B cell (primary cell): ENCODE results near the gene NCAPH2. TPM values are rescaled to one million over a fixed set of nuclear protein-coding genes. Genes with fewer than 3 reads are reported as not detected.

Experiments used
- ATAC-seq: fragments of 200-7000 bp; cut with Tn5 transposase; one replicate; pipeline ENCODE4 v1.10.0; 2021; ENCODE audit warnings: low read depth, mild to moderate bottlenecking, moderate number of reproducible peaks, moderate library complexity
- CTCF ChIA-PET: fragments of 350-600 bp; sonication (Branson Sonifier 250); formaldehyde crosslinking; loops from one replicate; lab custom pipeline; 2021; ENCODE audit warnings: antibody characterized with exemption, inconsistent platforms; lab: Charles Lee
- POLR2A ChIA-PET: fragments of 350-600 bp; sonication (Branson Sonifier 250); formaldehyde crosslinking; loops from one replicate; lab custom pipeline; 2021; ENCODE audit warnings: antibody characterized with exemption; lab: Charles Lee
- DNase-seq: peaks from one replicate; pipeline ENCODE4 v3.0.0; 2013
- H2AFZ ChIP-seq: 2 replicates; pipeline ENCODE4 v1.6.1; 2012; ENCODE audit warnings: mild to moderate bottlenecking, low read depth, low read length; ENCODE audit not compliant: insufficient read depth, poor library complexity, severe bottlenecking
- H3K27ac ChIP-seq, 2 donors: 1 replicate in 1 of 2; 2 replicates in 1 of 2; pipeline ENCODE4 v1.5.1; 2012 to 2013; ENCODE audit warnings: low read length in 2 of 2, mild to moderate bottlenecking in 2 of 2, moderate library complexity in 1 of 2
- H3K27me3 ChIP-seq, 4 experiments: fragments of 200-600 bp in 1 of 4; sonication (generic) in 1 of 4; replicated peaks in 1 of 4; 1 replicate in 2 of 4; 2 replicates in 2 of 4; pipeline versions ENCODE4 v1.6.1 to v1.7.0; 2013 to 2016; ENCODE audit warnings: low read length in 3 of 4, mild to moderate bottlenecking in 2 of 4, mixed read lengths in 1 of 4, moderate library complexity in 1 of 4; ENCODE audit not compliant: insufficient read depth in 4 of 4, control insufficient read depth in 3 of 4; ENCODE audit errors: control extremely low read depth in 1 of 4
- H3K36me3 ChIP-seq, 2 experiments: replicated peaks in 1 of 2; 1 replicate in 1 of 2; 2 replicates in 1 of 2; pipeline versions ENCODE4 v1.6.1 to v1.7.1; 2013; ENCODE audit warnings: low read length in 1 of 2; ENCODE audit not compliant: insufficient read depth in 2 of 2, control insufficient read depth in 1 of 2; ENCODE audit errors: control extremely low read depth in 1 of 2, extremely low read depth in 1 of 2
- H3K4me1 ChIP-seq, 2 donors: fragments of 200-600 bp in 1 of 2; sonication (generic) in 1 of 2; 1 replicate in 1 of 2; 2 replicates in 1 of 2; pipeline versions ENCODE4 v1.5.1 to v1.6.1; 2013 to 2017; ENCODE audit warnings: low read length in 2 of 2; ENCODE audit not compliant: control insufficient read depth in 2 of 2, insufficient read depth in 2 of 2
- H3K4me2 ChIP-seq: replicated peaks from 2 replicates; pipeline ENCODE3; 2012; ENCODE audit warnings: mild to moderate bottlenecking, low read depth, low read length; ENCODE audit not compliant: poor library complexity, severe bottlenecking
- H3K4me3 ChIP-seq, 5 experiments: fragments of 200-600 bp in 1 of 5; sonication (generic) in 1 of 5; 1 replicate in 3 of 5; 2 replicates in 2 of 5; pipeline versions ENCODE4 v1.5.1 to v1.7.0; 2011 to 2016; ENCODE audit warnings: low read length in 4 of 5, mild to moderate bottlenecking in 4 of 5, low read depth in 2 of 5, control low read depth in 1 of 5, moderate library complexity in 1 of 5; ENCODE audit not compliant: insufficient read depth in 1 of 5; ENCODE audit errors: control extremely low read depth in 1 of 5, extremely low read depth in 1 of 5
- H3K79me2 ChIP-seq: fragments of 200-600 bp; sonication (generic); one replicate; pipeline ENCODE4 v1.6.0; 2016; ENCODE audit warnings: low read length; ENCODE audit not compliant: control insufficient read depth, insufficient read depth
- H3K9ac ChIP-seq: fragments of 200-600 bp; sonication (generic); 2 replicates; pipeline ENCODE4 v1.6.1; 2017; ENCODE audit warnings: mild to moderate bottlenecking, low read length, moderate library complexity
- H3K9me3 ChIP-seq, 3 donors: one replicate each; pipeline versions ENCODE4 v1.6.1 to v1.7.1; 2013; ENCODE audit warnings: low read length in 2 of 3; ENCODE audit not compliant: control insufficient read depth in 2 of 3, insufficient read depth in 1 of 3; ENCODE audit errors: control extremely low read depth in 1 of 3
- H4K20me1 ChIP-seq: 2 replicates; pipeline ENCODE4 v1.6.0; 2012; ENCODE audit warnings: mild to moderate bottlenecking, low read length; ENCODE audit not compliant: insufficient read depth, control insufficient read depth, poor library complexity, severe bottlenecking
- H3K27ac Mint-ChIP-seq: one replicate; pipeline ENCODE4 v1.8.0; 2021; ENCODE audit warnings: mixed read lengths
- H3K27me3 Mint-ChIP-seq: one replicate; pipeline ENCODE4 v1.8.0; 2021; ENCODE audit warnings: mixed read lengths
- H3K4me1 Mint-ChIP-seq: one replicate; pipeline ENCODE4 v1.8.0; 2021; ENCODE audit warnings: mixed read lengths
- H3K4me3 Mint-ChIP-seq: one replicate; pipeline ENCODE4 v1.8.0; 2021; ENCODE audit warnings: mixed read lengths
- H3K9me3 Mint-ChIP-seq: one replicate; pipeline ENCODE4 v1.8.0; 2022; ENCODE audit warnings: mixed read lengths; ENCODE audit not compliant: insufficient read depth
- EZH2 ChIP-seq: IDR thresholded peaks from 2 replicates; pipeline ENCODE4 v1.6.1; 2012; ENCODE audit warnings: borderline replicate concordance, low read depth, mild to moderate bottlenecking, moderate library complexity, low read length; ENCODE audit not compliant: insufficient read depth, poor library complexity, severe bottlenecking
- WGBS: methylation state at CpG from one replicate; pipeline ENCODE4 v1.1.5; 2013; ENCODE audit warnings: missing lambda C conversion rate; ENCODE audit not compliant: insufficient coverage; 5-methylcytosine and 5-hydroxymethylcytosine counted together
- intact Hi-C: fragments of 100-400 bp; cut with micrococcal nuclease; formaldehyde crosslinking; loops from one replicate; pipeline ENCODE4 v1.10.0; 2022
- polyA plus RNA-seq: library from polyadenylated mRNA; depleted of rRNA; stranded (reverse); fragments of >200 nt; gene quantifications from 2 replicates; pipeline ENCODE4 v1.2.3, GENCODE V29; 2012
- total RNA-seq, 2 donors: library from RNA; stranded (reverse); fragments of 120-200 nt in 1 of 2; gene quantifications; 1 replicate in 1 of 2; 2 replicates in 1 of 2; pipeline versions ENCODE4 v1.2.3 to v1.2.4, GENCODE V29; 2013 to 2022
- TF ChIP-seq, protein P1 (sequence below): fragments of 200-600 bp; IDR thresholded peaks from one replicate; pipeline ENCODE4 v1.8.0; 2022; ENCODE audit warnings: antibody characterized with exemption, mild to moderate bottlenecking

NCAPH2 gene
- total and polyA plus RNA-seq, 2 donors (not counting 1 experiment from before 2014, with no cell fraction given) = 47.1 to 76.9 TPM

DNA sequence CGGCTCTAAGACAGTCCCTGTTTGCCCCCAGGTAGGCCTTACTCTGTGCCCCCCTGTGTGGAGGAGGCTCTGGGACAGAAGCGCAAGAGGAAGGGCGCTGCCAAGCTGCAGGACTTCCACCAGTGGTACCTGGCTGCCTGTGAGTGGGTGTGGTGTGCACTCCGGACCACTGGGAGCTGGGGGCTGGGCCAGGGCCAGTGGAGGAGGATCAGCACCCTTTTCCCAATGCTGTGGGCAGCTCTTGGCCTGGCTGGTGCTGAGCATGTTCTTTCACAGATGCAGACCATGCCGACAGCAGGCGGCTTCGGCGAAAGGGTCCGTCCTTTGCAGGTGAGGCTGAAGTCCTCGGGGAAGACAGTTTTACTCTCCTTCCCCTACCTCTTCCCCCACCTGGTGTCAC lies 13.7 kb downstream of the NCAPH2 start:
- intact Hi-C loops = no loop called here
- CTCF ChIA-PET = no interaction called here

DNA sequence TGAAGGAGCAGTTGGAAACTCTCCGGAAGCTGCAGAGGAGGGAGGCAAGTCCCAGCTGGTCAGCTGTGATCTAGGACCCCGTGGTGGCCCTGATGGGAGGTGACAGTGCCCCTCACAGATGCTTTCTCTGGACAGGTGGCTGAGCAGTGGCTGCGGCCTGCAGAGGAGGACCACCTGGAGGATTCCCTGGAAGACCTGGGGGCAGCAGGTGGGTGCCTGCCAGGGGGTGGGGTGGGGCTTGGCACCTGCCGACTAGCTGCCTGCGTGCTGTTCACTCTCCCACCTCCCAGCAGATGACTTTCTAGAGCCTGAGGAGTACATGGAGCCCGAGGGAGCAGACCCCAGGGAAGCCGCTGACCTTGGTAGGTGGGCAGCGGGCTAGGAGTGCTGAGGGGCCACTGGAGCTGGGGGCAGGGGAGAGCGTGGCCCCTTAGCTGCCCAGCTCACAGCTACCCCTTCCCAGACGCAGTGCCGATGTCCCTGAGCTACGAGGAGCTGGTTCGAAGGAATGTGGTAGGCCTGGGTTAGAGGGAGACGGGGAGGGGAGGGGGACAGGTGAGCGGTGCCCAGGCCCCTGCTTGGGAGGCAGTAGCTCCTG lies 14.3 kb downstream of the NCAPH2 start:
- peaks cover 13 to 24% of the 10 kb centered on the region in 2 donors for H3K4me1 ChIP-seq
- 98% methylated on average over 11 of the region's 15 CpGs for WGBS
- peaks cover 62% of the 10 kb centered on the region for H3K79me2 ChIP-seq
- H3K27me3 ChIP-seq = no peaks in the 10 kb centered on the region
- no peaks in the 10 kb centered on the region for H3K9me3 ChIP-seq
- no peak overlapping the region for H2AFZ ChIP-seq
- Mint-ChIP-seq H3K4me3 (no peak overlapping the region), H3K4me1 (peaks cover 14% of the 10 kb centered on the region), H3K27me3 (no peaks in the 10 kb centered on the region), H3K9me3 (no peaks in the 10 kb centered on the region), H3K27ac (no peak overlapping the region)
- peaks cover 38% of the 10 kb centered on the region for H4K20me1 ChIP-seq
- ChIA-PET CTCF (interaction anchor here (0.9 to 1.4 kb wide), 2 partner anchors 99 to 197 kb away, joined by 3 to 4 read pairs; no protein-coding TSS in a partner anchor), POLR2A (interaction anchor here (0.7 kb wide), 1 partner anchor 23 kb away, joined by 3 read pairs; the partner anchor contains the start of gene KLHDC7B)
- TF ChIP-seq EZH2 = no peak
- TF ChIP-seq, protein P1, sequence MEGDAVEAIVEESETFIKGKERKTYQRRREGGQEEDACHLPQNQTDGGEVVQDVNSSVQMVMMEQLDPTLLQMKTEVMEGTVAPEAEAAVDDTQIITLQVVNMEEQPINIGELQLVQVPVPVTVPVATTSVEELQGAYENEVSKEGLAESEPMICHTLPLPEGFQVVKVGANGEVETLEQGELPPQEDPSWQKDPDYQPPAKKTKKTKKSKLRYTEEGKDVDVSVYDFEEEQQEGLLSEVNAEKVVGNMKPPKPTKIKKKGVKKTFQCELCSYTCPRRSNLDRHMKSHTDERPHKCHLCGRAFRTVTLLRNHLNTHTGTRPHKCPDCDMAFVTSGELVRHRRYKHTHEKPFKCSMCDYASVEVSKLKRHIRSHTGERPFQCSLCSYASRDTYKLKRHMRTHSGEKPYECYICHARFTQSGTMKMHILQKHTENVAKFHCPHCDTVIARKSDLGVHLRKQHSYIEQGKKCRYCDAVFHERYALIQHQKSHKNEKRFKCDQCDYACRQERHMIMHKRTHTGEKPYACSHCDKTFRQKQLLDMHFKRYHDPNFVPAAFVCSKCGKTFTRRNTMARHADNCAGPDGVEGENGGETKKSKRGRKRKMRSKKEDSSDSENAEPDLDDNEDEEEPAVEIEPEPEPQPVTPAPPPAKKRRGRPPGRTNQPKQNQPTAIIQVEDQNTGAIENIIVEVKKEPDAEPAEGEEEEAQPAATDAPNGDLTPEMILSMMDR = no peak
- ATAC-seq = no peak
- no peak overlapping the region for H3K27ac ChIP-seq
- peaks cover 0 to 54% of the 10 kb centered on the region in 2 experiments for H3K36me3 ChIP-seq
- intact Hi-C loops = no loop called here
- H3K4me3 ChIP-seq = no peak overlapping the region
- H3K9ac ChIP-seq = no peak overlapping the region
- no peak for DNase-seq
- no peak overlapping the region for H3K4me2 ChIP-seq

More for the DNA sequence above, 13.7 kb downstream of the NCAPH2 start:
- WGBS = 96% methylated on average over 10 of the region's 10 CpGs
- H3K27me3 ChIP-seq = no peaks in the 10 kb centered on the region
- H3K79me2 ChIP-seq = peaks cover 68% of the 10 kb centered on the region
- ATAC-seq (no peak), DNase-seq (no peak)
- H2AFZ ChIP-seq = no peak overlapping the region
- peaks cover 7 to 18% of the 10 kb centered on the region in 2 donors for H3K4me1 ChIP-seq
- no peaks in the 10 kb centered on the region for H3K27me3 Mint-ChIP-seq
- H3K4me3 ChIP-seq = no peak overlapping the region
- H4K20me1 ChIP-seq = peaks cover 41% of the 10 kb centered on the region
- no peak overlapping the region for H3K27ac Mint-ChIP-seq
- H3K27ac ChIP-seq = no peak overlapping the region
- H3K36me3 ChIP-seq = peaks cover 0 to 59% of the 10 kb centered on the region in 2 experiments
- no peak overlapping the region for H3K4me2 ChIP-seq
- H3K9ac ChIP-seq = no peak overlapping the region
- POLR2A ChIA-PET = no interaction called here
- peaks cover 9% of the 10 kb centered on the region for H3K4me1 Mint-ChIP-seq
- TF ChIP-seq, protein P1 = no peak
- no peak for TF ChIP-seq EZH2
- H3K4me3 Mint-ChIP-seq = no peak overlapping the region
- H3K9me3 ChIP-seq = no peaks in the 10 kb centered on the region
- no peaks in the 10 kb centered on the region for H3K9me3 Mint-ChIP-seq
